Endodermal cell (in vitro differentiated cells): ENCODE data around the gene P4HB. TPM values are rescaled to one million over a fixed set of nuclear protein-coding genes. Genes with fewer than 3 reads are reported as not detected.
A peak's percentile ranks its signal among the peaks of the same experiment; 100 is the strongest.

Experiments
- DNase-seq: peaks from one replicate; pipeline ENCODE4 v3.0.0-alpha.2; 2017
- H3K27ac ChIP-seq: 2 replicates; pipeline ENCODE4 v1.5.1; 2013; ENCODE audit warnings: mild to moderate bottlenecking, low read depth, low read length, moderate library complexity
- H3K27me3 ChIP-seq: 2 replicates; pipeline ENCODE4 v1.6.1; 2013; ENCODE audit warnings: mild to moderate bottlenecking, low read length, moderate library complexity; ENCODE audit not compliant: insufficient read depth, control insufficient read depth, poor library complexity, severe bottlenecking
- H3K36me3 ChIP-seq: 2 replicates; pipeline ENCODE4 v1.7.0; 2013; ENCODE audit warnings: mild to moderate bottlenecking, low read length, moderate library complexity; ENCODE audit not compliant: control insufficient read depth, insufficient read depth
- H3K4me1 ChIP-seq: one replicate; pipeline ENCODE4 v1.7.0; 2013; ENCODE audit warnings: low read length; ENCODE audit not compliant: control insufficient read depth, insufficient read depth
- H3K4me3 ChIP-seq: 2 replicates; pipeline ENCODE4 v1.5.1; 2013; ENCODE audit warnings: mild to moderate bottlenecking, low read length, moderate library complexity
- H3K9ac ChIP-seq: 2 replicates; pipeline ENCODE4 v1.6.1; 2013; ENCODE audit warnings: mild to moderate bottlenecking, low read length, moderate library complexity; ENCODE audit not compliant: poor library complexity, severe bottlenecking; ENCODE audit errors: extremely low read depth
- H3K9me3 ChIP-seq: 2 replicates; pipeline ENCODE4 v1.6.1; 2013; ENCODE audit warnings: mild to moderate bottlenecking, low read length, moderate library complexity; ENCODE audit not compliant: control insufficient read depth
- H3K27ac Mint-ChIP-seq: 2 replicates; pipeline ENCODE4 v1.8.0; 2020; ENCODE audit warnings: mixed read lengths
- H3K27me3 Mint-ChIP-seq: 2 replicates; pipeline ENCODE4 v1.8.0; 2021; ENCODE audit warnings: mild to moderate bottlenecking, mixed read lengths; ENCODE audit not compliant: insufficient read depth
- H3K36me3 Mint-ChIP-seq: 2 replicates; pipeline ENCODE4 v1.8.0; 2020; ENCODE audit warnings: low read depth, mixed read lengths
- H3K4me1 Mint-ChIP-seq: 2 replicates; pipeline ENCODE4 v1.8.0; 2020; ENCODE audit warnings: mixed read lengths
- H3K4me3 Mint-ChIP-seq: 2 replicates; pipeline ENCODE4 v1.8.0; 2020; ENCODE audit warnings: mild to moderate bottlenecking, moderate library complexity, mixed read lengths
- H3K9me3 Mint-ChIP-seq: 2 replicates; pipeline ENCODE4 v1.8.0; 2020; ENCODE audit warnings: mild to moderate bottlenecking, mixed read lengths
- CTCF ChIP-seq: fragments of 200-600 bp; sonication (generic); conservative IDR thresholded peaks from 2 replicates; pipeline ENCODE4 v1.5.0; 2021; ENCODE audit warnings: antibody characterized with exemption, mild to moderate bottlenecking
- WGBS, 2 experiments: methylation state at CpG; one replicate each; pipeline versions ENCODE4 v1.1.5 to v1.1.7; 2013; ENCODE audit warnings: missing lambda C conversion rate in 2 of 2, mixed read lengths in 1 of 2; ENCODE audit not compliant: insufficient coverage in 1 of 2, insufficient read length in 1 of 2; 5-methylcytosine and 5-hydroxymethylcytosine counted together
- long read RNA-seq, 4 experiments: library from polyadenylated mRNA in 2 of 4; library from RNA in 1 of 4; library from capped mRNA in 1 of 4; stranded (forward) in 3 of 4; unstranded in 1 of 4; transcript quantifications; one replicate each; pipeline ENCODE4 v2.0.0, GENCODE V29; 2020 to 2021; ENCODE audit warnings: inconsistent platforms in 1 of 4
- polyA plus RNA-seq, 2 experiments: library from polyadenylated mRNA; stranded (reverse); fragments of 50-300 nt; gene quantifications; one replicate each; pipeline ENCODE4 v1.2.3, GENCODE V29; 2013
- total RNA-seq, 2 donors: library from RNA; stranded (reverse); fragmentation: NEBNext Ultra II Directional in 1 of 2; extraction: Animal tissue kit (Norgen Biotek cat#: 25700) in 1 of 2; gene quantifications; 2 replicates in 1 of 2; 3 replicates in 1 of 2; pipeline ENCODE4 v1.2.1, GENCODE V29; 2021

Gene P4HB
- total RNA-seq = 100 to 1,000 TPM; 493 to 535 TPM
- 373 TPM for polyA plus RNA-seq (2013, experiment 1 of 2)
- polyA plus RNA-seq (2013, experiment 2 of 2) = 364 TPM
- long read RNA-seq, experiment 1, transcript P4HB-208 (2 exons, 914 nt) = major isoform, 60 of 249 reads
- long read RNA-seq, experiment 1, transcript P4HB-210 (5 exons, 765 nt) = minor isoform, 11 of 249 reads
- long read RNA-seq, experiment 1, transcript P4HB-215 (3 exons, 493 nt) = minor isoform, 20 of 249 reads
- long read RNA-seq, experiment 1, transcript P4HB-201 (11 exons, 2,603 nt) = minor isoform, 53 of 249 reads
- long read RNA-seq, experiment 1, partial matches to known transcripts = 21 of 249 reads
- long read RNA-seq, experiment 1, other reads (novel, unspliced or antisense) = 84 of 249 reads
- long read RNA-seq, experiment 2, transcript P4HB-210 (5 exons, 765 nt) = minor isoform, 5 of 1,109 reads
- long read RNA-seq, experiment 2, transcript P4HB-215 (3 exons, 493 nt) = minor isoform, 6 of 1,109 reads
- long read RNA-seq, experiment 2, transcript P4HB-201 (11 exons, 2,603 nt) = major isoform, 991 of 1,109 reads
- long read RNA-seq, experiment 2, partial matches to known transcripts = 51 of 1,109 reads
- long read RNA-seq, experiment 2, other reads (novel, unspliced or antisense) = 53 of 1,109 reads
- long read RNA-seq, experiment 3, transcript P4HB-201 (11 exons, 2,603 nt) = major isoform, 5,774 of 5,975 reads
- long read RNA-seq, experiment 3, transcript P4HB-203 (10 exons, 1,502 nt) = minor isoform, 6 of 5,975 reads
- long read RNA-seq, experiment 3, transcript P4HB-220 (11 exons, 2,453 nt) = minor isoform, 8 of 5,975 reads
- long read RNA-seq, experiment 3, transcript P4HB-210 (5 exons, 765 nt) = minor isoform, 5 of 5,975 reads
- long read RNA-seq, experiment 3, partial matches to known transcripts = 41 of 5,975 reads
- long read RNA-seq, experiment 3, other reads (novel, unspliced or antisense) = 139 of 5,975 reads
- long read RNA-seq, experiment 4, transcript P4HB-208 (2 exons, 914 nt) = minor isoform, 20 of 202 reads
- long read RNA-seq, experiment 4, transcript P4HB-210 (5 exons, 765 nt) = minor isoform, 6 of 202 reads
- long read RNA-seq, experiment 4, transcript P4HB-201 (11 exons, 2,603 nt) = major isoform, 147 of 202 reads
- long read RNA-seq, experiment 4, partial matches to known transcripts = 6 of 202 reads
- long read RNA-seq, experiment 4, other reads (novel, unspliced or antisense) = 19 of 202 reads

GRCh38 chr17:81859906-81860755 lies at the start of gene P4HB:
Gene P4HB (minus strand): TSS chr17:81860535. CDS start chr17:81860471, 64 bp downstream.
- no peaks in the 10 kb centered on the region for H3K27me3 ChIP-seq
- TF ChIP-seq CTCF = no peak
- H3K36me3 ChIP-seq = peaks cover 65% of the 10 kb centered on the region
- H3K4me1 ChIP-seq = peaks cover 8% of the 10 kb centered on the region
- peak within 1 kb of the TSS; percentile 77 for H3K4me3 Mint-ChIP-seq
- no peaks in the 10 kb centered on the region for H3K9me3 ChIP-seq
- WGBS, 2 experiments = 0 to 1% methylated on average over 52 to 95 of the region's 95 CpGs
- no peak for DNase-seq
- no peaks in the 10 kb centered on the region for H3K9me3 Mint-ChIP-seq
- H3K4me3 ChIP-seq = peak within 1 kb of the TSS; percentile 99
- peaks cover 9% of the 10 kb centered on the region for H3K4me1 Mint-ChIP-seq
- peak within 1 kb of the TSS; percentile 75 for H3K27ac ChIP-seq
- H3K9ac ChIP-seq = peak within 1 kb of the TSS; percentile 95
- H3K27ac Mint-ChIP-seq = peak within 1 kb of the TSS; percentile 97
- H3K27me3 Mint-ChIP-seq = no peaks in the 10 kb centered on the region
- peaks cover 50% of the 10 kb centered on the region for H3K36me3 Mint-ChIP-seq

- H3K36me3 Mint-ChIP-seq = peaks cover 21% of the 10 kb centered on the region
- Histone ChIP-seq H3K9me3 (no peaks in the 10 kb centered on the region), H3K9ac (no peak overlapping the region), H3K4me1 (peaks cover 8% of the 10 kb centered on the region), H3K27me3 (no peaks in the 10 kb centered on the region), H3K27ac (no peak overlapping the region), H3K4me3 (no peak overlapping the region), H3K36me3 (peaks cover 58% of the 10 kb centered on the region)
- H3K27me3 Mint-ChIP-seq = no peaks in the 10 kb centered on the region
- no peak for TF ChIP-seq CTCF
- WGBS, 2 experiments = 94 to 100% methylated on average over 8 to 12 of the region's 12 CpGs
- no peaks in the 10 kb centered on the region for H3K9me3 Mint-ChIP-seq
- H3K4me3 Mint-ChIP-seq = no peak overlapping the region
- peaks cover 4% of the 10 kb centered on the region for H3K4me1 Mint-ChIP-seq
- DNase-seq = no peak
- H3K27ac Mint-ChIP-seq = no peak overlapping the region
These were observed 48.9 kb upstream of the P4HB start for GRCh38 chr17:81909231-81909630.
